Spleen (tissue), 7 donors: ENCODE results near the gene PSME2.

Experiments
- POLR2A ChIP-seq, 3 donors: fragments of 450-650 bp; IDR thresholded peaks; one replicate each; pipeline ENCODE4 v1.5.1; 2017; ENCODE audit warnings: antibody characterized with exemption in 3 of 3, mild to moderate bottlenecking in 1 of 3
- POLR2AphosphoS5 ChIP-seq, 3 donors: sonication (generic); formaldehyde crosslinking; IDR thresholded peaks; one replicate each; pipeline ENCODE4 v1.5.1; 2017; ENCODE audit warnings: antibody characterized with exemption in 3 of 3
- TF ChIP-seq, protein P1 (sequence below), 11 experiments: fragments of 200-600 bp in 7 of 11; fragments of 450-650 bp in 4 of 11; sonication (generic) in 4 of 11; IDR thresholded peaks in 8 of 11; conservative IDR thresholded peaks in 3 of 11; 1 replicate in 7 of 11; 2 replicates in 4 of 11; pipeline versions ENCODE4 v1.4.0 to v1.8.0; 2016 to 2021; ENCODE audit warnings: antibody characterized with exemption in 11 of 11, inconsistent platforms in 4 of 11, mild to moderate bottlenecking in 1 of 11
- donor health status: DM: no; HTN: no; CAD: no; lungs with moderate emphysema.
- donor health status: DM: no; HTN: no; CAD: no.
- donor health status: DM: no; HTN: no; CAD: no.

DNA sequence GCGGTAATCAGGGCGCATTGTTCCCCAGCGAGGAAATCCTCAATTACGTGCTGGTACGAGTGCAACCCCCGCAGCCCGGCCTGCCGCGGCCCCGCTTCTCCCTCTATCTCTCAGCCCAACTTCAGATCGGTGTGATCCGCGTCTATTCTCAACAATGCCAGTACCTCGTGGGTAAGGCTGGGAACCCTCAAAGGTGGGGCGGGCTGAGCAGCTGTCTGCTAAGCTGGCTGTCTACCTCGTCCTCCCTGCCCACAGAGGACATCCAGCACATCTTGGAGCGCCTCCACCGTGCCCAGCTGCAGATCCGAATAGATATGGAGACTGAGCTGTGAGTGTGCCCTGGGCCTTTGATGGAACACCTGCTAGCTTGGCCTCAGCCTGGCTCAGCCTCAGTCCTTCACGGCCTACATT lies 26.5 kb upstream of the PSME2 start:
- TF ChIP-seq POLR2A (IDR thresholded peaks at IDR 0.05) (no peak), POLR2AphosphoS5 (IDR thresholded peaks at IDR 0.05) (peak in 1 of 3 donors; percentile 63)
- TF ChIP-seq, protein P1, sequence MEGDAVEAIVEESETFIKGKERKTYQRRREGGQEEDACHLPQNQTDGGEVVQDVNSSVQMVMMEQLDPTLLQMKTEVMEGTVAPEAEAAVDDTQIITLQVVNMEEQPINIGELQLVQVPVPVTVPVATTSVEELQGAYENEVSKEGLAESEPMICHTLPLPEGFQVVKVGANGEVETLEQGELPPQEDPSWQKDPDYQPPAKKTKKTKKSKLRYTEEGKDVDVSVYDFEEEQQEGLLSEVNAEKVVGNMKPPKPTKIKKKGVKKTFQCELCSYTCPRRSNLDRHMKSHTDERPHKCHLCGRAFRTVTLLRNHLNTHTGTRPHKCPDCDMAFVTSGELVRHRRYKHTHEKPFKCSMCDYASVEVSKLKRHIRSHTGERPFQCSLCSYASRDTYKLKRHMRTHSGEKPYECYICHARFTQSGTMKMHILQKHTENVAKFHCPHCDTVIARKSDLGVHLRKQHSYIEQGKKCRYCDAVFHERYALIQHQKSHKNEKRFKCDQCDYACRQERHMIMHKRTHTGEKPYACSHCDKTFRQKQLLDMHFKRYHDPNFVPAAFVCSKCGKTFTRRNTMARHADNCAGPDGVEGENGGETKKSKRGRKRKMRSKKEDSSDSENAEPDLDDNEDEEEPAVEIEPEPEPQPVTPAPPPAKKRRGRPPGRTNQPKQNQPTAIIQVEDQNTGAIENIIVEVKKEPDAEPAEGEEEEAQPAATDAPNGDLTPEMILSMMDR (IDR thresholded peaks at IDR 0.05 in 8 of 11, conservative IDR thresholded peaks at IDR 0.05 in 3 of 11), result no peak
